ENCODE results near the gene ATMIN.
A peak's percentile ranks its signal among the peaks of the same experiment; 100 is the strongest.

The ATMIN gene

GRCh38 chr16:81005610-81006161 is 30.0 kb upstream of the ATMIN start:
- DNase-seq: no peak
- peak overlapping the region; percentile 99 for H3K27ac ChIP-seq (ENCODE audit: insufficient read depth, low read length, poor library complexity, severe bottlenecking)
- peak overlapping the region; percentile 97 for H3K4me3 ChIP-seq (ENCODE audit: insufficient read depth, low read depth, low read length, poor library complexity, severe bottlenecking)
- H3K4me1 ChIP-seq (ENCODE audit: control insufficient read depth, insufficient read depth, low read length, poor library complexity, severe bottlenecking): peaks cover 18% of the 10 kb centered on the region
- no peaks in the 10 kb centered on the region for H3K9me3 ChIP-seq (ENCODE audit: control insufficient read depth, low read length)
- no peaks in the 10 kb centered on the region for H3K36me3 ChIP-seq (ENCODE audit: control insufficient read depth, insufficient read depth, low read length)
- H3K27me3 ChIP-seq (replicated peaks; ENCODE audit: control insufficient read depth, insufficient read depth, low read length, poor library complexity, severe bottlenecking): no peaks in the 10 kb centered on the region

- Histone ChIP-seq H3K9me3 (ENCODE audit: control insufficient read depth, low read length) (no peaks in the 10 kb centered on the region), H3K4me1 (ENCODE audit: control insufficient read depth, insufficient read depth, low read length, poor library complexity, severe bottlenecking) (peaks cover 18% of the 10 kb centered on the region), H3K27ac (ENCODE audit: insufficient read depth, low read length, poor library complexity, severe bottlenecking) (peak overlapping the region; percentile 99), H3K36me3 (ENCODE audit: control insufficient read depth, insufficient read depth, low read length) (no peaks in the 10 kb centered on the region), H3K4me3 (ENCODE audit: insufficient read depth, low read depth, low read length, poor library complexity, severe bottlenecking) (peak overlapping the region; percentile 97), H3K27me3 (replicated peaks; ENCODE audit: control insufficient read depth, insufficient read depth, low read length, poor library complexity, severe bottlenecking) (no peaks in the 10 kb centered on the region)
- DNase-seq: peak; percentile 50 to 63 (median 59)
Measured at GRCh38 chr16:81006211-81006812, 29.3 kb upstream of the ATMIN start.

GRCh38 chr16:81006813-81007695 is 28.6 kb upstream of the ATMIN start, which contains the start of the genes CENPN and CMC2:
TSS of gene CENPN (plus strand) at chr16:81007214. CDS start at chr16:81011940, 4,726 bp downstream.
TSS of gene CMC2 (minus strand) at chr16:81006885. CDS start at chr16:80997394, 9,491 bp downstream.
- Histone ChIP-seq H3K27me3 (replicated peaks; ENCODE audit: control insufficient read depth, insufficient read depth, low read length, poor library complexity, severe bottlenecking) (no peaks in the 10 kb centered on the region), H3K27ac (ENCODE audit: insufficient read depth, low read length, poor library complexity, severe bottlenecking) (peak within 1 kb of the TSS; percentile 99), H3K36me3 (ENCODE audit: control insufficient read depth, insufficient read depth, low read length) (no peaks in the 10 kb centered on the region), H3K9me3 (ENCODE audit: control insufficient read depth, low read length) (no peaks in the 10 kb centered on the region), H3K4me3 (ENCODE audit: insufficient read depth, low read depth, low read length, poor library complexity, severe bottlenecking) (peak within 1 kb of the TSS; percentile 97), H3K4me1 (ENCODE audit: control insufficient read depth, insufficient read depth, low read length, poor library complexity, severe bottlenecking) (peaks cover 18% of the 10 kb centered on the region)
- DNase-seq: peak; percentile 95 to 97 (median 96)

GRCh38 chr16:81008505-81008789 is 27.2 kb upstream of the ATMIN start:
- DNase-seq: no peak
- Histone ChIP-seq H3K27ac (ENCODE audit: insufficient read depth, low read length, poor library complexity, severe bottlenecking) (no peak overlapping the region), H3K4me3 (ENCODE audit: insufficient read depth, low read depth, low read length, poor library complexity, severe bottlenecking) (no peak overlapping the region), H3K36me3 (ENCODE audit: control insufficient read depth, insufficient read depth, low read length) (no peaks in the 10 kb centered on the region), H3K4me1 (ENCODE audit: control insufficient read depth, insufficient read depth, low read length, poor library complexity, severe bottlenecking) (peaks cover 18% of the 10 kb centered on the region), H3K27me3 (replicated peaks; ENCODE audit: control insufficient read depth, insufficient read depth, low read length, poor library complexity, severe bottlenecking) (no peaks in the 10 kb centered on the region), H3K9me3 (ENCODE audit: control insufficient read depth, low read length) (no peaks in the 10 kb centered on the region)

- H3K27me3 ChIP-seq (replicated peaks; ENCODE audit: control insufficient read depth, insufficient read depth, low read length, poor library complexity, severe bottlenecking): no peaks in the 10 kb centered on the region
- no peaks in the 10 kb centered on the region for H3K9me3 ChIP-seq (ENCODE audit: control insufficient read depth, low read length)
- no peaks in the 10 kb centered on the region for H3K36me3 ChIP-seq (ENCODE audit: control insufficient read depth, insufficient read depth, low read length)
- H3K4me3 ChIP-seq (ENCODE audit: insufficient read depth, low read depth, low read length, poor library complexity, severe bottlenecking): no peak overlapping the region
- no peaks in the 10 kb centered on the region for H3K4me1 ChIP-seq (ENCODE audit: control insufficient read depth, insufficient read depth, low read length, poor library complexity, severe bottlenecking)
- DNase-seq: no peak
- H3K27ac ChIP-seq (ENCODE audit: insufficient read depth, low read length, poor library complexity, severe bottlenecking): no peak overlapping the region
Measured at GRCh38 chr16:81012974-81013373, 22.7 kb upstream of the ATMIN start.

- no peak overlapping the region for H3K27ac ChIP-seq (ENCODE audit: insufficient read depth, low read length, poor library complexity, severe bottlenecking)
- no peaks in the 10 kb centered on the region for H3K9me3 ChIP-seq (ENCODE audit: control insufficient read depth, low read length)
- H3K36me3 ChIP-seq (ENCODE audit: control insufficient read depth, insufficient read depth, low read length): no peaks in the 10 kb centered on the region
- no peaks in the 10 kb centered on the region for H3K4me1 ChIP-seq (ENCODE audit: control insufficient read depth, insufficient read depth, low read length, poor library complexity, severe bottlenecking)
- no peak overlapping the region for H3K4me3 ChIP-seq (ENCODE audit: insufficient read depth, low read depth, low read length, poor library complexity, severe bottlenecking)
- DNase-seq: no peak
- H3K27me3 ChIP-seq (replicated peaks; ENCODE audit: control insufficient read depth, insufficient read depth, low read length, poor library complexity, severe bottlenecking): no peaks in the 10 kb centered on the region
Measured at GRCh38 chr16:81014672-81015071, 21.0 kb upstream of the ATMIN start.

- Histone ChIP-seq H3K27ac (ENCODE audit: insufficient read depth, low read length, poor library complexity, severe bottlenecking) (no peak overlapping the region), H3K27me3 (replicated peaks; ENCODE audit: control insufficient read depth, insufficient read depth, low read length, poor library complexity, severe bottlenecking) (no peaks in the 10 kb centered on the region), H3K9me3 (ENCODE audit: control insufficient read depth, low read length) (no peaks in the 10 kb centered on the region), H3K4me3 (ENCODE audit: insufficient read depth, low read depth, low read length, poor library complexity, severe bottlenecking) (no peak overlapping the region), H3K36me3 (ENCODE audit: control insufficient read depth, insufficient read depth, low read length) (no peaks in the 10 kb centered on the region), H3K4me1 (ENCODE audit: control insufficient read depth, insufficient read depth, low read length, poor library complexity, severe bottlenecking) (no peaks in the 10 kb centered on the region)
- no peak for DNase-seq
Measured at GRCh38 chr16:81018496-81018895, 17.1 kb upstream of the ATMIN start.

- no peaks in the 10 kb centered on the region for H3K36me3 ChIP-seq (ENCODE audit: control insufficient read depth, insufficient read depth, low read length)
- no peak overlapping the region for H3K27ac ChIP-seq (ENCODE audit: insufficient read depth, low read length, poor library complexity, severe bottlenecking)
- H3K27me3 ChIP-seq (replicated peaks; ENCODE audit: control insufficient read depth, insufficient read depth, low read length, poor library complexity, severe bottlenecking): no peaks in the 10 kb centered on the region
- H3K9me3 ChIP-seq (ENCODE audit: control insufficient read depth, low read length): no peaks in the 10 kb centered on the region
- DNase-seq: no peak
- no peak overlapping the region for H3K4me3 ChIP-seq (ENCODE audit: insufficient read depth, low read depth, low read length, poor library complexity, severe bottlenecking)
- H3K4me1 ChIP-seq (ENCODE audit: control insufficient read depth, insufficient read depth, low read length, poor library complexity, severe bottlenecking): no peaks in the 10 kb centered on the region
Measured at GRCh38 chr16:81026429-81026828, 9.2 kb upstream of the ATMIN start.

GRCh38 chr16:81029930-81030604 is 5.6 kb upstream of the ATMIN start:
- H3K9me3 ChIP-seq (ENCODE audit: control insufficient read depth, low read length): no peaks in the 10 kb centered on the region
- H3K27ac ChIP-seq (ENCODE audit: insufficient read depth, low read length, poor library complexity, severe bottlenecking): no peak overlapping the region
- H3K4me1 ChIP-seq (ENCODE audit: control insufficient read depth, insufficient read depth, low read length, poor library complexity, severe bottlenecking): no peaks in the 10 kb centered on the region
- no peak for DNase-seq
- no peaks in the 10 kb centered on the region for H3K36me3 ChIP-seq (ENCODE audit: control insufficient read depth, insufficient read depth, low read length)
- no peaks in the 10 kb centered on the region for H3K27me3 ChIP-seq (replicated peaks; ENCODE audit: control insufficient read depth, insufficient read depth, low read length, poor library complexity, severe bottlenecking)
- H3K4me3 ChIP-seq (ENCODE audit: insufficient read depth, low read depth, low read length, poor library complexity, severe bottlenecking): no peak overlapping the region

All from effector memory CD4-positive, alpha-beta T cell (primary cell).